Bronchial epithelial cell (primary cell): Measurements from ENCODE around the gene EIF4E1B. TPM values are rescaled to one million over a fixed set of nuclear protein-coding genes. Genes with fewer than 3 reads are reported as not detected.

Source experiments
- DNase-seq: peaks from one replicate; pipeline ENCODE4 v3.0.0-alpha.2; 2010; ENCODE audit warnings: low read depth
- FAIRE-seq: peaks from 2 replicates; lab custom pipeline; 2011; peaks lifted over from hg19 to GRCh38; lab: Jason Lieb, UNC
- H3K27me3 ChIP-seq: 2 replicates; pipeline ENCODE4 v1.5.1; 2011; ENCODE audit warnings: low read length; ENCODE audit not compliant: control insufficient read depth, insufficient read depth
- H3K36me3 ChIP-seq: 2 replicates; pipeline ENCODE4 v1.5.1; 2011; ENCODE audit warnings: low read length; ENCODE audit not compliant: control insufficient read depth, insufficient read depth
- H3K4me3 ChIP-seq: 2 replicates; pipeline ENCODE4 v1.5.1; 2011; ENCODE audit warnings: mild to moderate bottlenecking, low read depth, low read length, control low read depth
- CTCF ChIP-seq: IDR thresholded peaks from 2 replicates; pipeline ENCODE4 v1.5.1; 2011; ENCODE audit warnings: mild to moderate bottlenecking, moderate library complexity, low read length, control low read depth, inconsistent platforms; ENCODE audit not compliant: insufficient read depth, severe bottlenecking
- total RNA-seq: library from RNA; depleted of rRNA; stranded (reverse); fragments of >200 nt; gene quantifications from 2 replicates; pipeline ENCODE4 v1.2.1, GENCODE V29; 2014

EIF4E1B gene
- total RNA-seq, 1 donor from 2014 or later = not detected

- Histone ChIP-seq H3K27me3 (peaks cover 11% of the 10 kb centered on the region), H3K36me3 (no peaks in the 10 kb centered on the region), H3K4me3 (no peak overlapping the region)
- no peak for TF ChIP-seq CTCF
- FAIRE-seq = no peak
- DNase-seq = no peak
Measured at GRCh38 chr5:176687247-176687646, 56.8 kb downstream of the EIF4E1B start.

- no peak for FAIRE-seq
- H3K27me3 ChIP-seq = peaks cover 14% of the 10 kb centered on the region
Measured at GRCh38 chr5:176687881-176688280, 57.4 kb downstream of the EIF4E1B start.

GRCh38 chr5:176690911-176691310, 60.4 kb downstream of the EIF4E1B start:
- no peak for DNase-seq
- no peaks in the 10 kb centered on the region for H3K36me3 ChIP-seq

More at GRCh38 chr5:176687881-176688280, 57.4 kb downstream of the EIF4E1B start:
- no peak for DNase-seq
- TF ChIP-seq CTCF = no peak
- Histone ChIP-seq H3K36me3 (no peaks in the 10 kb centered on the region), H3K4me3 (no peak overlapping the region)

DNA sequence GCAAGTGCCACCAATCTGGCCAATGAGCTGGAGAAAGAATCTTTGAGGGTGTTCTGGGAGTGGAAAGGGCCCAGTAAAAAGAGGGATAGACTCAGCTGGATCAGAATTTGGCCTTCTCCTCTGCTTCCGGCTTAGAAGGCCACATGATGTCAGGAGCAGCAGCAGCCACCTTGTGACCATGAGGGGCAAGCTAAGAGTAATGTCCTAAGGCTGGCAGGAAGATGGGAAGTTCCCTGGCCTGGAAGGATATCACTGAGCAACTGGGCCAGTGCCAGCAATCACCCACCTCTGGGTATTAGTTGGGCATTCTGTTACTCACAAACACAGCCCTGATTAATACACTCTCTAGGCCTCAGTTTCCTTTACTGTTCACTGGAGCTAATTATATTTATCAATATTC, 61.0 kb downstream of the EIF4E1B start:
- no peak for TF ChIP-seq CTCF
- no peak overlapping the region for H3K4me3 ChIP-seq
- peaks cover 30% of the 10 kb centered on the region for H3K27me3 ChIP-seq
- FAIRE-seq (no peak), DNase-seq (no peak)
- H3K36me3 ChIP-seq = no peaks in the 10 kb centered on the region

More at GRCh38 chr5:176690911-176691310, 60.4 kb downstream of the EIF4E1B start:
- TF ChIP-seq CTCF = no peak
- no peak for FAIRE-seq
- H3K4me3 ChIP-seq = no peak overlapping the region
- H3K27me3 ChIP-seq = peaks cover 29% of the 10 kb centered on the region

GRCh38 chr5:176692326-176692725, 61.9 kb downstream of the EIF4E1B start:
- FAIRE-seq (no peak), DNase-seq (no peak)
- TF ChIP-seq CTCF = no peak
- no peak overlapping the region for H3K4me3 ChIP-seq
- peaks cover 34% of the 10 kb centered on the region for H3K27me3 ChIP-seq
- H3K36me3 ChIP-seq = no peaks in the 10 kb centered on the region

GRCh38 chr5:176692839-176693476, 62.5 kb downstream of the EIF4E1B start:
- no peak for TF ChIP-seq CTCF
- FAIRE-seq (no peak), DNase-seq (no peak)
- no peak overlapping the region for H3K4me3 ChIP-seq
- no peaks in the 10 kb centered on the region for H3K36me3 ChIP-seq
- H3K27me3 ChIP-seq = peaks cover 37% of the 10 kb centered on the region
